ENCODE results near the gene TOPAZ1. TPM values are rescaled to one million over a fixed set of nuclear protein-coding genes. Genes with fewer than 3 reads are reported as not detected.

TOPAZ1 gene
- total RNA-seq, 1 donor from 2014 or later: not detected

DNA sequence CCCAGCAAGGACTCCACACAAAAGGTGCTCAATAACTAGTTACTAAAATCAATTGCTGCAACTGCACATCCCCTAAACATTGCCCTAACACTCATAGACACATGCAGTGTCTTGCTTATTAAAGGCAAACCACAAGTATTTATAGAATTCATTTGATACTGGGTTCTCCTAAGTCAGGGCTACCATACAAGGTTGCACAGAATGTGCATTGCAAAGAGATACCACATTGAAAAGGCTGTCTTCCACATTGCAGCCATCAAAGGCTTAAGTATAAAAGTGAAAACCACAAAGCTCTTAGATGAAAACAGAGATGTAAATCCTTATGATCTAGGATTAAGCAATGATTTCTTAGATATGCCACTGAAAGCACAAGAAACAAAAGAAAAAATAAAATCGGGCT is 33.6 kb upstream of the TOPAZ1 start:
- Mint-ChIP-seq H3K27me3 (ENCODE audit: unreplicated experiment) (peaks cover 3% of the 10 kb centered on the region), H3K9me3 (ENCODE audit: unreplicated experiment) (no peaks in the 10 kb centered on the region), H3K4me1 (ENCODE audit: unreplicated experiment) (no peaks in the 10 kb centered on the region), H3K27ac (ENCODE audit: unreplicated experiment) (no peak overlapping the region), H3K4me3 (ENCODE audit: unreplicated experiment) (no peak overlapping the region), H3K36me3 (ENCODE audit: low read depth, unreplicated experiment) (no peaks in the 10 kb centered on the region)
- no peak for DNase-seq (ENCODE audit: low spot score)
- TF ChIP-seq, protein P1, sequence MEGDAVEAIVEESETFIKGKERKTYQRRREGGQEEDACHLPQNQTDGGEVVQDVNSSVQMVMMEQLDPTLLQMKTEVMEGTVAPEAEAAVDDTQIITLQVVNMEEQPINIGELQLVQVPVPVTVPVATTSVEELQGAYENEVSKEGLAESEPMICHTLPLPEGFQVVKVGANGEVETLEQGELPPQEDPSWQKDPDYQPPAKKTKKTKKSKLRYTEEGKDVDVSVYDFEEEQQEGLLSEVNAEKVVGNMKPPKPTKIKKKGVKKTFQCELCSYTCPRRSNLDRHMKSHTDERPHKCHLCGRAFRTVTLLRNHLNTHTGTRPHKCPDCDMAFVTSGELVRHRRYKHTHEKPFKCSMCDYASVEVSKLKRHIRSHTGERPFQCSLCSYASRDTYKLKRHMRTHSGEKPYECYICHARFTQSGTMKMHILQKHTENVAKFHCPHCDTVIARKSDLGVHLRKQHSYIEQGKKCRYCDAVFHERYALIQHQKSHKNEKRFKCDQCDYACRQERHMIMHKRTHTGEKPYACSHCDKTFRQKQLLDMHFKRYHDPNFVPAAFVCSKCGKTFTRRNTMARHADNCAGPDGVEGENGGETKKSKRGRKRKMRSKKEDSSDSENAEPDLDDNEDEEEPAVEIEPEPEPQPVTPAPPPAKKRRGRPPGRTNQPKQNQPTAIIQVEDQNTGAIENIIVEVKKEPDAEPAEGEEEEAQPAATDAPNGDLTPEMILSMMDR (IDR thresholded peaks at IDR 0.05; ENCODE audit: unreplicated experiment): no peak

DNA sequence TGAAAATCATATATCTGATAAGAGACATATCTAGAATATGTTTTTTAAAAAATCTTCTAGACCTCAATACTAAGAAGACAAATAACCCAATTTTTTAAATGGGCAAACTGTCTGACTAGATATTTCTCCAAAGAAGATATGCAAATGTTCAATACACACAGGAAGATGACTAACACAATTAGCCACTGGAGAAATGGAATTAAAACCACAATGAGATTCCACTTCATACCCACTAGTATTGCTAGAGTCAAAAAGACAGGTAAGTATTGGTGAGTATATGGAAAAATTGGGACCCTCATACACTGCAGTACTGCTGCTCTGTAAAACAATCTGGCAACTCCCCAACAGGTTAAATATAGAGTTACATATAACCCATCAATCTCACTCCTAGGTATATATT is 33.1 kb upstream of the TOPAZ1 start:
- no peak for DNase-seq (ENCODE audit: low spot score)
- no peaks in the 10 kb centered on the region for H3K4me1 Mint-ChIP-seq (ENCODE audit: unreplicated experiment)
- TF ChIP-seq, protein P1 (IDR thresholded peaks at IDR 0.05; ENCODE audit: unreplicated experiment): no peak
- no peaks in the 10 kb centered on the region for H3K9me3 Mint-ChIP-seq (ENCODE audit: unreplicated experiment)
- H3K4me3 Mint-ChIP-seq (ENCODE audit: unreplicated experiment): no peak overlapping the region
- no peaks in the 10 kb centered on the region for H3K36me3 Mint-ChIP-seq (ENCODE audit: low read depth, unreplicated experiment)
- no peaks in the 10 kb centered on the region for H3K27me3 Mint-ChIP-seq (ENCODE audit: unreplicated experiment)
- H3K27ac Mint-ChIP-seq (ENCODE audit: unreplicated experiment): no peak overlapping the region

DNA sequence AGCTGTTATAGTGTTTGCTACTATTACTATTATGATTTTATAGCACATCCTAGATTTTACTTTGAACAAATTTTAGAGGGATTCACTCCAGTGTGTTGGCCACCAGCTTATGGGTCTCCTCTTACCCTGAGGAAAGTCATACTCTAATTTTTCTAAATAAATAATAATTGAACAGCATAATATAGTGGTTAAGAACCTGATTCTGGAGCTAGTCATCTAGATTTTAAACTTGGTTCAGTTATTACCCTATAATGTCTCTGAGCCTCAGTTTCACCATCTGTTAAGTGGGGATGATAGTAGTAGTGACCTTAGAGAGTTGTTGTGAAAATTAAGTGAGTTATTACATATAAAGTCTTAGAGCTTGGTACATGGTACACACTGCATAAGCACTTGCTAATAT is 30.7 kb upstream of the TOPAZ1 start:
- TF ChIP-seq, protein P1 (IDR thresholded peaks at IDR 0.05; ENCODE audit: unreplicated experiment): no peak
- H3K36me3 Mint-ChIP-seq (ENCODE audit: low read depth, unreplicated experiment): no peaks in the 10 kb centered on the region
- H3K4me3 Mint-ChIP-seq (ENCODE audit: unreplicated experiment): no peak overlapping the region

DNA sequence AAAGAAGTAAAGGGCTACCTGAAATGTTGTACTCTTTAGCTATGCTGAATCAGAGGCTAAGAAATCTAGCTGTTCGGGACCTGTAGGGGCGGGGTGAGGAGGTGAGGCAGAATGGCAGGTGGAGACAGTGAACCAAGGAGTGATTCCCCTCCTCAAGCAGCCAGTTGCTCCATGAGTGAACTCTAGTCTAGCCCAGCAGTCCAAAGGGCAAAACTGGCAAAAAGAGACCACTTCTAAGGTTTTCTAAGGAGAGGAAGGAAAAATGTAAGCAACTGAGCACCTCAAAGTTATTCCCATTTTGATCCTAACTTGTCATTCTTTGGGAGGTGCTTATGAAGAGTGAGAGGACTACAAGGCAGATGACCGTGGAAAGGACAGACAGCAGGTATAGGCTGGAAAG is 19.3 kb upstream of the TOPAZ1 start:
- TF ChIP-seq, protein P1 (IDR thresholded peaks at IDR 0.05; ENCODE audit: unreplicated experiment): no peak
- H3K27ac Mint-ChIP-seq (ENCODE audit: unreplicated experiment): no peak overlapping the region
- no peak for DNase-seq (ENCODE audit: low spot score)
- no peaks in the 10 kb centered on the region for H3K9me3 Mint-ChIP-seq (ENCODE audit: unreplicated experiment)
- no peaks in the 10 kb centered on the region for H3K4me1 Mint-ChIP-seq (ENCODE audit: unreplicated experiment)
- H3K36me3 Mint-ChIP-seq (ENCODE audit: low read depth, unreplicated experiment): no peaks in the 10 kb centered on the region
- H3K4me3 Mint-ChIP-seq (ENCODE audit: unreplicated experiment): no peak overlapping the region
- H3K27me3 Mint-ChIP-seq (ENCODE audit: unreplicated experiment): peaks cover 3% of the 10 kb centered on the region

More for the DNA sequence above, 30.7 kb upstream of the TOPAZ1 start:
- no peak for DNase-seq (ENCODE audit: low spot score)
- Mint-ChIP-seq H3K9me3 (ENCODE audit: unreplicated experiment) (no peaks in the 10 kb centered on the region), H3K4me1 (ENCODE audit: unreplicated experiment) (no peaks in the 10 kb centered on the region), H3K27me3 (ENCODE audit: unreplicated experiment) (no peaks in the 10 kb centered on the region), H3K27ac (ENCODE audit: unreplicated experiment) (no peak overlapping the region)

DNA sequence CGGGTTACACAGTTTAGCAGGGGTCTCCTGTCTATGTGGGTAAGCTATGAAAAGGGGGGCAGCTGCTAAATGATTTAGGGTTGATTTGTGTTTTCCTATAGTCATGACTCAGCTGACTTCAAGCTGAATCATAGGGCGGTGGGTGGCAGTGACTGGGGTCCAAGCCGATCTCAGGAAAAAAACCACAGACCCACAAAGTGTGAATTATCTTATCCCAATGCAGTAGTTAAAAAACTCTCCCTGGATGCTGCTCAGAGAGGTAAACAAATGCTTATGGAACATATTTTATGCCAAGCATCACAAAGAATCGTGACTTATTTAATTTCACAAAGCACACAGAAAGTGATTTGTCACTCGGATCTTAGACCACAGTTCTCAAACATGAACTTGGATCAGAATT is 18.4 kb upstream of the TOPAZ1 start:
- no peaks in the 10 kb centered on the region for H3K36me3 Mint-ChIP-seq (ENCODE audit: low read depth, unreplicated experiment)
- H3K27me3 Mint-ChIP-seq (ENCODE audit: unreplicated experiment): peaks cover 3% of the 10 kb centered on the region
- H3K4me3 Mint-ChIP-seq (ENCODE audit: unreplicated experiment): no peak overlapping the region
- no peak overlapping the region for H3K27ac Mint-ChIP-seq (ENCODE audit: unreplicated experiment)
- TF ChIP-seq, protein P1 (IDR thresholded peaks at IDR 0.05; ENCODE audit: unreplicated experiment): no peak
- H3K9me3 Mint-ChIP-seq (ENCODE audit: unreplicated experiment): no peaks in the 10 kb centered on the region
- no peaks in the 10 kb centered on the region for H3K4me1 Mint-ChIP-seq (ENCODE audit: unreplicated experiment)
- DNase-seq (ENCODE audit: low spot score): no peak
